ENCODE data around the gene FNDC1. TPM values are rescaled to one million over a fixed set of nuclear protein-coding genes. Genes with fewer than 3 reads are reported as not detected.

FNDC1 gene
- total RNA-seq, 2 donors from 2014 or later, result 0.52 TPM; not detected in 1

GRCh38 chr6:159142531-159142930 is 26.7 kb upstream of the FNDC1 start:
- Histone ChIP-seq H3K4me3 (no peak overlapping the region), H3K4me1 (no peaks in the 10 kb centered on the region), H3K9me3 (no peaks in the 10 kb centered on the region), H3K27ac (no peak overlapping the region), H3K36me3 (replicated peaks in 1 of 2; ENCODE audit: insufficient read depth in 1 of 2, low read depth in 2 of 2) (no peaks in the 10 kb centered on the region), H3K27me3 (no peaks in the 10 kb centered on the region)
- WGBS, 2 donors, result 33% methylated on average over 2 of the region's 2 CpGs
- no peak for DNase-seq
- ATAC-seq, result no peak
- TF ChIP-seq POLR2A (IDR thresholded peaks at IDR 0.05) (no peak), CTCF (IDR thresholded peaks at IDR 0.05) (no peak)
- intact Hi-C loops (cut with DNase I), result no loop called here

GRCh38 chr6:159148641-159149040 is 20.6 kb upstream of the FNDC1 start:
- H3K27me3 ChIP-seq, result no peaks in the 10 kb centered on the region
- ATAC-seq, result no peak
- intact Hi-C loops (cut with DNase I), result no loop called here
- no peaks in the 10 kb centered on the region for H3K9me3 ChIP-seq
- DNase-seq, result no peak
- no peaks in the 10 kb centered on the region for H3K36me3 ChIP-seq (replicated peaks in 1 of 2; ENCODE audit: insufficient read depth in 1 of 2, low read depth in 2 of 2)
- peaks cover 3% of the 10 kb centered on the region for H3K4me1 ChIP-seq
- no peak overlapping the region for H3K27ac ChIP-seq
- WGBS, 2 donors, result 58 to 69% methylated on average over 6 of the region's 6 CpGs
- no peak overlapping the region for H3K4me3 ChIP-seq
- TF ChIP-seq CTCF (IDR thresholded peaks at IDR 0.05) (no peak), POLR2A (IDR thresholded peaks at IDR 0.05) (no peak)

DNA sequence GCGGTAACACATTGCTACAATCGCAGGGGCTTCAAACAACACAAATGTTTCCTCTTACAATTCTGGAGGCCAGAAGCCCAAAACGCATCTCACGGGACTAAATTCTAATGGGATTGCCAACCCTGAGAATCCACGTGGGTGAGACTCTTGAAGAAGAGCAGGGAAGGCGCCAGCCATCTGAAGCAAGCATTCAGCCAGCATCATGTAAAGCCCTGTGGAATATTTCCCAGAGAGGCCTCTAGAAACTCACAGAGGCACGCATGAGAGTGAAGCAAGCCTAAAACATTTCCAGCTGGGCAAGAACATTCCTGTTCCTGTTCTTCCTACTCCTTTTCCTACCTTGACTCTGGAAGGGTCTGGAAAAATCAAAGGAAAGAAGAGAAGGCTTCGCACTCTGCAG is 19.6 kb upstream of the FNDC1 start:
- Histone ChIP-seq H3K9me3 (no peaks in the 10 kb centered on the region), H3K27me3 (no peaks in the 10 kb centered on the region), H3K36me3 (replicated peaks in 1 of 2; ENCODE audit: insufficient read depth in 1 of 2, low read depth in 2 of 2) (no peaks in the 10 kb centered on the region), H3K27ac (no peak overlapping the region), H3K4me3 (no peak overlapping the region), H3K4me1 (peaks cover 3% of the 10 kb centered on the region)
- ATAC-seq (no peak), DNase-seq (no peak)
- 76 to 79% methylated on average over 8 of the region's 8 CpGs for WGBS, 2 donors
- no peak for TF ChIP-seq CTCF (IDR thresholded peaks at IDR 0.05)
- no peak for TF ChIP-seq POLR2A (IDR thresholded peaks at IDR 0.05)
- intact Hi-C loops (cut with DNase I), result no loop called here

- intact Hi-C loops (cut with DNase I), result no loop called here
- Histone ChIP-seq H3K9me3 (peaks cover 0 to under 1% (median under 1%) of the 10 kb centered on the region in 3 donors), H3K27me3 (no peaks in the 10 kb centered on the region), H3K4me1 (peaks cover 3% of the 10 kb centered on the region), H3K4me3 (no peak overlapping the region), H3K27ac (no peak overlapping the region), H3K36me3 (replicated peaks in 1 of 2; ENCODE audit: insufficient read depth in 1 of 2, low read depth in 2 of 2) (no peaks in the 10 kb centered on the region)
- peak; percentile 37 to 91 (median 61) for TF ChIP-seq CTCF (IDR thresholded peaks at IDR 0.05)
- TF ChIP-seq POLR2A (IDR thresholded peaks at IDR 0.05), result no peak
- WGBS, 2 donors, result 13 to 14% methylated on average over 7 of the region's 7 CpGs
- DNase-seq (peak; percentile 47 to 67 (median 58)), ATAC-seq (peak; percentile 55)
These were observed 17.8 kb upstream of the FNDC1 start for GRCh38 chr6:159151266-159151855.

GRCh38 chr6:159152041-159152440 is 17.2 kb upstream of the FNDC1 start:
- H3K9me3 ChIP-seq, result peaks cover 0 to 7% (median 2%) of the 10 kb centered on the region in 3 donors

More at GRCh38 chr6:159152041-159152440, 17.2 kb upstream of the FNDC1 start:
- Histone ChIP-seq H3K36me3 (replicated peaks in 1 of 2; ENCODE audit: insufficient read depth in 1 of 2, low read depth in 2 of 2) (no peaks in the 10 kb centered on the region), H3K27me3 (no peaks in the 10 kb centered on the region), H3K4me1 (peaks cover 3% of the 10 kb centered on the region), H3K4me3 (no peak overlapping the region), H3K27ac (no peak overlapping the region)
- TF ChIP-seq POLR2A (IDR thresholded peaks at IDR 0.05) (no peak), CTCF (IDR thresholded peaks at IDR 0.05) (no peak)
- no peak for DNase-seq
- intact Hi-C loops (cut with DNase I), result no loop called here
- ATAC-seq, result no peak
- 3 to 36% methylated on average over 1 of the region's 1 CpG for WGBS, 2 donors
